ENCODE results near the gene ELL2.

The ELL2 gene

DNA sequence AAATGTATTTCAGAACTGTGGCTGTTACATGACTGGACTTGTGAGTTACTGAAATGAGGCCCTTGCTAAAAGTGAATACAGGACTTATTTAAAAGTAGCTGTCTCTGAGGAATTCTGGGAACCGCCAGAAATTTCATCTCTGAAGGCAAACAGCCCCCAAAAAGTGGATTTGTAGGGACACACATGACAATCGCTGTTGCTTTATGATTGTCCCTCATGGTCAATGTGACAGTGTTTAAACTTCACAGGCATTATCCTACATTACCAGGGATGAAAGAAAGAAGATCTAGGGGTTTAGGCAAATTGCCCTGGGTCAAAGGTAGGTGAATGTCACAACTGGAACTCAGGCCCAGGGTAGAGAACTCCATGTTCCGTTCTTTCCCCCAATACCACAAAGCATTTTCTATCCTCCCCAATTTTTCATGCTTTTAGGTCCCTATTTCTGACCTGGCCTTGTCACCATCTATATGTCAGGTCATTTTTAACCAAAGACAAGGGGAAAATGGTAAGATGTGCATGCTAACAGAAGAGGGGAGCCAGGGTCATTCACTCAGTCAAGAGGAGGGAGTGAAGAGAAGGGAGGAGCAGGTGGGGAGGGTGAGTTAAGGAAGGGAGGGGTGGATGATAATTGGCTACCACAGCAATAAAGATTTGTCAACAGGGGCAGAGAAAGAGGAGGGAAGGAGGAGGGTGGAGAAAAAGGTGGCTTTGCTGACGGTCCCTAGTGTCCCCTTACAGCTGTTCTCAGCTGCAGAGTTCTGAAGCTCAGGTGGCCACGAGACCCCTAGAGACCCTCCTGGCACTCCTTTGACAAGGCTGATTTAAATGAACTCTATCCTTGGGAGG lies 81.3 kb downstream of the ELL2 start:
- no peak for DNase-seq

DNA sequence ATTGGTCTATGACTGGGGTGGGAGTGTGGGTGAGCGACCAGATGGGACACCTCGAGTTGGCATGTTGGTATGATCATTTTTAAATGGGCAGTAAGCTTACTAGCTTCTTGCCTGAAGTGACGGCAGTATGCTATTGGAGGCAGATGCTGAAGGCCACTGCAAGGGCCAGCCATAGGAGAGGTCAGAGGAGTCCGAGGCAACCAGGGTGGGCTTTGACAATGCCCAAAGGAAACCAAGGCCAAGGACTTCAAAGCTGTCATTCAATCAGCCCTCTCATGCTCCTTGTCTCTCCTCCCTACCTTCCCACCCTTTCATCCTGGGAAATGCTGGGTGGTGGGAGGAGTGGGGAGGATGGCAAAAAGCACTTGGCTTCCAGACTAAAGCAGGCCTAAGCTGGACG lies 82.0 kb downstream of the ELL2 start:
- DNase-seq: no peak

DNA sequence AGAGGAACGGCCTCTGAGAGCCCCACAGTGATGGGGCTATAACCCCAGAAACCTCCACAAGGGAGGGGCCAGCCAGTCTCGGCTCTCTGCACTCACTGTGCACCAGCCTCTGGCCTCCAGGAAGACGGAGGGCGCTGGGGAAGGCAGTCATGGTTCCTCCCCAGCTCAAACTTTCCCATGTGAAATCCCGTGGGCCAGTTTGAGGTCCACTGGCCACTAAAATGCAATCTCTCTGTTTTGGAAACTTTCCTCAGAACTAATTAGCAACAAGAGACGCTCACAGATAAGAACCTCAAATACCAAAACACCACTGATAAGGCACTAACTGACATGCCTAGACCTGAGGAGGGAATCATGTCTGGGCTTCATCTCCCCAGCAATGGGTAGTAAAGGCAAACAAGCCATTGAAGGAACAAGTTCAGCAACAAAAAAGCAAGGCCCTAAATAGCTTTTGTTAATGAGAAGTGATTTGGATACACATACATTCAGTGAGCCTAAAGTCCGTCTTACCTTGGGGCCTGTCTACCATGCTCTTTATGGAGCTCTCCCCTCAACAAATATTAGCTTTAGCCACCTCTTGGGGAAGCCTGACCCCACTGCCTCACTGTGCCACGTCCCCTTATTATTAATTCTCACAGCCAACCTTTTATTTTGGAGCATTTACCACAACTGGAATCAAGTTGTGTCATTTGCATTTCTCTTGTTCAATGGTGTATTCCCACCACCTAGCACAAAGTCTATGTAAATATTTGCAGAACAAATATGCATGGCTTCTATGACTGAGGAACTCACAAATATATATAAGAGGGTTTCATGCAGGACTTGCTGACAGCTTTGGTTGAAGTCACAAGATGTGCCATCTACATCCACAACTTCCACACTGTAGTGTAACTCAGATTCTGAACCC lies 83.0 kb downstream of the ELL2 start:
- no peak for DNase-seq

DNA sequence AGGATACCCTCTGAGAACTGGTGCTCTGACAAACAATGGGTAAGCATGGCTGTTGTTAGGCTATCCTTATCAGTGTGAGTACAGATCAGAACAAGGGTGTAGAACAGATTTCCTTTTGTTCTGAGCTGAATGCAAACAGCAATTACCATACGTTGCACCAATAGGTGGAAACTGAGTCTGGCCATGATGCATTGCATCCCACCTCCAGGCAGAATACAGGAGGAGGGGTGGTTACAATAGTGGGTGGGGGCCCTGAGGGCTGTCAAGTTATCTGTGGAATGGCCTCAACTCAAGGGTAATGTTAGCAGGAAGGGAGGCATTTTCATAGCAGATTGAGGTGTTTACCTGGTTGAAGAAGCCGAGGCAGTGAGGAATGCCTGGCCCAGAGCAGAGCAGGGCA lies 84.9 kb downstream of the ELL2 start:
- DNase-seq: no peak

DNA sequence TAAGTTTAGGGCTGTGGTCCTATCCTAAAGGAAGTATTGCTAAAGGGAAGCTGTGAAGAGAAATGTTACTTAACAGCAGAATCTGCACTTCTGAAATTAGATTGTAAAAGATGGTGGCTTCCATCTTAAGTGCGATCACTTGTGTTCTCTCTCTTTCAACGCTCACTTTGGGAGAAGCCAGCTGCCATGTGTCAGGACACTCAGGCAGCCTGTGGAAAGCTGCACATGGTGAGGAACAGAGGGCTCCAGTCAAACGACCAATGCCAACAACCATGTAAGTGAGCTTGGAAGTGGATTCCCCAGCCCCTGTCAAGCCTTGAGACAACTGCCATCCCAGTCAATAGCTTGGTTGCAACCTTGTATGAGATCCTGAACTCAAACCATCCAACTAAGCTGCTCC lies 87.4 kb downstream of the ELL2 start:
- no peak for DNase-seq

DNA sequence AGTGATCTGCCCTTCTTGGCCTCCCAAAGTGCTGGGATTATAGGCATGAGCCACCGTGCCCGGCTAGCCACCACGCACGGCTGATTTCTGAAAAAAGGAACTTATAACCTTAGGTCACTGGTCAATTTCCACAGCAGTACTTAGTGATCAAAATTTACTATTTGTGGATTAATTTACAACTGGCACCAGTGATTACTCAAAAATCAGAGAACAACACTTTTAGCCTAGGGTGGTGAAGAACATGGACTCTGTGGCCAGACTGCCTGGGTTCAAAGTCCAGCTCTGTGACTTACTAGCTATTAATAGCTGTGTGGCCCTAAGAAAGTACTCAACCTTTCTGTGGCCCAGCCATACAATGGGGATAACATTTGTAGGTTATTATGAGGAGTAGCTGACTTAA lies 88.3 kb downstream of the ELL2 start:
- no peak for DNase-seq

DNA sequence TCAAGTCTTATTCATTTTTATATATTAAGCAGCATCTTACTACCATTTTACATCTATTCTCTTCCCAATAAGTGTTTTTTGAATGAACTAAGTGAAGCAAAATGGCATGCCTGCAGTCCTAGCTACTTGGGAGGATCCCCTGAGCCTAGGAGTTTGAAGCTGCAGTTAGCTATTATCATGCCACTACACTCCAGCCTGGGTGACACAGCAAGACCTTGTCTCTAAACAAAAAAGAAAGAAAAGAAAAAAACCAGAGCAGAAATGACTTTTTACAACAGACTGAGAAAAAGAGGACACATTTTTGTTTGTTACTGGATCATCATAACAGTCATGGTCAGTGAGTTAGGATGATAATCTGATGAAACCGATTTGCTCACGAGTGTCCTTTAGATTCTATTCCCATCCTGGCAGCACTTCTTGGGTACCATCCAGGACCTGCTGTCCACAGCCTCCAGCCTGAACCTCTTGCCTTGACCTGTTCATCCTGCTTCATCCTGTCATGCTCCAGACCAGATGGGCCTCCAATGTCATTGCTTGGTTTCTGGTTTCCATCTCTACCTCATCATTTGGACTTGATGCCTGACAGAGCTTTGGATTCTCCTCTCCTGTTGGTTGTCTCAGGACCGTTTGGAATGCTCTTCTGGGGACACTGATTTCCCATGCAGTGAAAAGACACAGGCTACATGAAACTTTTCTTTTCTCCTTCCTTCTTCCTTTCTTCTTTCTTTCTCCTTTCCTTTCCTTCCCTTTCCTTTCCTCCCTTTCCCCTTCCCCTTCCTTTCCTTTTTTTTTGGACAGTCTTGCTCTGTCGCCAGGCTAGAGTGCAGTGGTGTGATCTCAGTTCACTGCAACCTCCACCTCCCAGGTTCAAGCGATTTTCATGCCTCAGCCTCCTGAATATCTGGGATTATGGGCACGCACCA lies 89.0 kb downstream of the ELL2 start:
- no peak for DNase-seq

DNA sequence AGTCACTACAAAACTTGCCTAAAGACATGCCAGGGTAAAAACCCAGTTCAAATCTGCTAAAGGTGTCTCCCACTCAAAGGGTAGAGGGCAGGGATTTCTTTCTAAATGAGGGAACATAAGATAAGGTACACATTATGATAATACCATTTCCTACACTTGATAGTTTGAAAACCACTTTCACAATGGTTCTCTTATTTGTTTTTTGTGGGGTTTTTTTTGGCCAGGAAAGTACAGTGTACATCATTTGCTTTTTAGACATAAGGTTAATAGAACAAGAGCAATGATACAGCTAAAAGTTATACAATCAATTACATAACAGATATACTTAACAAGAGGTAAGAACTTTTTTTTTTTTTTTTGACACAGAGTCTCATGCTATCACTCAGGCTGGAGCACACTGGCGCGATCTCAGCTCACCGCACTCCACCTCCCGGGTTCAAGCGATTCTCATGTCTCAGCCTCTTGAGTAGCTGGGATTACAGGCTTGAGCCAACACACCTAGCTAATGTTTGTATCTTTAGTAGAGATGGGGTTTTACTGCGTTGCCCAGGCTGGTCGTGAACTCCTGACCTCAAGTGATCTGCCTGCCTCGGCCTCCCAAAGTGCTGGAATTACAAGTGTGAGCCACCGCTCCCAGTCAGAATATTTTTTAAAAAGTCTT lies 90.4 kb downstream of the ELL2 start:
- DNase-seq: no peak

DNA sequence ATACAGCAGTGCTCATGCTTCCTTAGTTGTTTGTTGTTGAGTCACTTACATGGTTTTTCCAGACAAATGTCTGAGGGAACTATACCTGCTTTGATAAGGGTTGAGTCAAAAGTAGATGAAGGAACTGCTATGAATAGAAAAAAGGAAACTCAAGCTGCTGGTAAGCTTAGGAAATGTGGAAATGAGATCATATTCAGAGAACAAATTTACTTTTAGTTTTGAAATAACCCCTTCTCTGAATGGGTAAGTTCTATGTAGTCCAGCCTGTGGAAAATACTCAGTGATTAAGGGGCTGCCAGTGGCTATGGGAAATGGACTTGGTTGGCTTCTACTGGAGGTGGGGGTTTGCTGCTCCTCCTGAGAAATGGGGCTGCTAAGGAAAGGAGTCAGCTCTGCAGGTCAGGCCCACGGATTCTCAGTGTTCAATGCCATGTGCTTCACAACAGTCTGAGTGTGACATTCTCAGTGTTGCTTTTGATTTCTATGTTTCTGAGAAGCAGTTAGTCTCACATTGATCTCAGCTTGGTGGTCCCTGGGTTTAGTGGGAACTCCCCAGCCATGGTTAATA lies 91.5 kb downstream of the ELL2 start:
- DNase-seq: peak; percentile 88

DNA sequence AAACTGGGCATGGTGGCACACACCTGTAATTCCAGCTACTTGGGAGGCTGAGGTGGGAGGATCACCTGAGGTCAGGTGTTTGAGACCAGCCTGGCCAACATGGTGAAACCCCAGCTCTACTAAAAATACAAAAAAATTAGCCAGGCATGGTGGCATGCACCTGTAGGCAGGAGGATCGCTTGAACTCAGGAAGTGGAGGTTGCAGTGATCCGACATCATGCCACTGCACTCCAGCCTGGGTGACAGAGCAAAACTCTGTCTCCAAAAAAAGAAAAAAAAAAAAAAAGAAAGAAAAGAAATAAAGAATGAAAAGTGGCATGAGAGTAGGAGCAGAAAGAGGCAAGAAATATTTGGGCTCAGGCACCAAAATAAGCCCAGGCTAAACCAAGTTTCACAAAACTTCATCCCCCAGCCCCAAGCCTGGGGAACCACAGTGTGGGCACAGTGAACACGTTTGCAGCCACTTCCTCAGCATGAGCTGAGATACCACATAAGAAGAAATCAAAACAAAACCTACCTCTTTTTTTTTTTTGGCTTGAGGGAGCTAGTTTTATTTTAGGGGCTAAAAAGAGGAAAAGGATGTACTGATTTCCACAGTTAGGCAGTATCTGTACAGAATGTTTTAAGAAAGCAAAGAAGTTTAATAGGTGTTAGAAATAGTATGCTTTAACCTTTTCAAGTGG lies 92.3 kb downstream of the ELL2 start:
- DNase-seq: peak; percentile 64

DNA sequence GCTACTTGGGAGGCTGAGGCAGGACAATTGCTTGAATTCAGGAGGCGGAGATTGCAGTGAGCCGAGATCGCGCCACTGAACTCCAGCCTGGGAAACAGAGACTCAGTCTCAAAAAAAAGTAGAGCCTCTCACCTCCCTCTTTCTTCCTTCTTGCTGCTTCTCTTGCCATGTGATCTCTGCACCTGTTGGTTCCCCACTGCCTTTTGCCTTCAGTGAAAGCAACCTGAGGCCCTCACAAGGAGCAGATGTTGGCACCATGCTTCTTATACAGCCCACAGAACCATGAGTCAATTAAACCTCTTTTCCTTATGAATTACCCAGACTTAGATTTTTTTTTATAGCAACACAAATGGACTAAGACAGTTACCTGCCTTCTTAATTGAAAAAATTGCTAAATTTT lies 93.5 kb downstream of the ELL2 start:
- DNase-seq: no peak

DNA sequence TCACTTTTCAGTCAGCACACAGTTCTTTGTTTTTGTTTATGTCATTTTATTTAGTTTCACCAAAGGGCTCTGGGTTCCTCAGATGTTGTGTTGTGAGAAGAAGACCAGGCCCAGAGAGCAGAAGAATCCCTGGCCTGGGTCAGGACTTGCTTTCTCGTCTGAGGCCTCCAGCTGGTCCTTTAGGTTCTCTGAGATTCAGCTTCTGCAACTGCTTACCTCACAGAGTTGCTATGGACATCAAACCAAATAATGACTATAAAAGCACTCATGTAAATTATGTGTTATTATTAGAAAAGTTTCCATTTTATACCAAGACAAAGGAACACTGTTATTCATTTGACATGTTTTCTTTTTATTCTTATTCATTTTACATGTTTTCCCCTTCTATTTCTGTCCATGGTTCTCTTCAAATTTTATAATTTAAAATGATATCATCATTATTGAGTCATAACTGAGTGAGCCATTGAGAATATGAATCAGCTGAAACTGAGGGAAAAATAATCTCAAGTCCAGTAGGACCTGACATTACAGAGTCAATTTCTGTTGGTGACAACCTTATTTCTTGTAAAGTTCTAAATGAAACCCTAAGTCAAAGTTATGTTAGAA lies 95.1 kb downstream of the ELL2 start:
- DNase-seq: peak; percentile 76

DNA sequence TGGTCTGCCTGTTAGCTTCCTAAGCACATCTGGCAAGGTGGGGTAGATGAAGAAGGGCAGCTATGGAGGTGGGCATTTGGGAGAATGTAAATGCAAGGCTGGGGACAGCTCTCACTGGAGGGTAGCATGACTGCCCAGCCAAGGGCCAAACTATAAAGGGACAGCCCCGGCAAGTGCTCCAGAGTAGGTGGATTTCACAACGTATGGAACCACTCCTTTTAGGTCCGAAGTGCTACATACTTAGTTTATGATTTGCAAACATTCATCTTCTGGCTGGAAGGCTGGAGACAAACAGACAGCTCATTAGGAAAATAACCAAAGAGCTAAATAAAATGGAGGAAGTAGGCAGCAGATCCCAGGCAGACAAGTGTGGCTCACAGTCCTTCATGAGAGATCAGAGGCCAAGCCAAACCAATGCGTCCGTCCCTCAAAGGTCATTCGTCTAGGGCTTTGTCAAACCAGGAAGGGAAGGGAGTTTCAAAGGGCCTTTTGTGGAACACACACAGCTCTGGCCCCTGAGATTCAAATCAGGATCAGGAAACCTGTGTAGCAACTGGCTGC lies 96.6 kb downstream of the ELL2 start:
- DNase-seq: peak; percentile 60

DNA sequence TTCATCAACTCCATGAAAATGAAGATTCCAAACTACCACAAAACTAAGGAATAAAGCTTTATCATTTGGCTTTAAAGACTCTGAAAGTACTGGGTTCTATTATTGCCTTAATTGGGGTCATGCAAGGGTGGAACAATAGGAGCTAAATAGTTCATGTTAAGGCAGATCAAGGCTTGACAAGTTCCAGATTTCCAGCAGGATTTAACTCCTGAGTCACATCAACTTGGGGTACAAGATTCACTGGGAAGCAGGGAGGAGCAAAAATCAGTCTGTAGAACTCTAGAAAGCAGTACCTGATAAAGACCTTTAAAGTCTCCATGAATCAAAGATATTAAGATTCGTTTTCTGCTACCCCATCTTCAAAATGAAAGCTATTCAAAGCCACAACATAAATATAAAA lies 97.2 kb downstream of the ELL2 start:
- no peak for DNase-seq

DNA sequence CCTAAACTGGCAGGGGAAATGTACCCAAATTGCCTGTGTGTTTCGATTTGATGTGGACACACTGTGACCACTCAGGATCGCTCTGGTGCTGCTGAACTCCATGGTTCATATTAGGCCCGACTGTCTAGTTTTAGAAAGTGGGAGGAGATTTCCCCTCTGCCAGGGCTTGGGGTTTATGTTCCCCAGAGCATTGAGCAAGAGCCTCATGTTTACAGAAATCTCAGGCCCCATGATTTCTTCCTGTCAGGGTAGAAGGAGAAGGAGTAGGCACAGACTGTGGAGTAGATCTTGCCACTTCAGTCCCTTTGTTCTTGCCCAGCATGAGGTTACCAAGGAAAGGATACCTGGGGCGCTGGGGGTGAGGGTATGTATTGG lies 98.3 kb downstream of the ELL2 start:
- peak; percentile 92 for DNase-seq

DNA sequence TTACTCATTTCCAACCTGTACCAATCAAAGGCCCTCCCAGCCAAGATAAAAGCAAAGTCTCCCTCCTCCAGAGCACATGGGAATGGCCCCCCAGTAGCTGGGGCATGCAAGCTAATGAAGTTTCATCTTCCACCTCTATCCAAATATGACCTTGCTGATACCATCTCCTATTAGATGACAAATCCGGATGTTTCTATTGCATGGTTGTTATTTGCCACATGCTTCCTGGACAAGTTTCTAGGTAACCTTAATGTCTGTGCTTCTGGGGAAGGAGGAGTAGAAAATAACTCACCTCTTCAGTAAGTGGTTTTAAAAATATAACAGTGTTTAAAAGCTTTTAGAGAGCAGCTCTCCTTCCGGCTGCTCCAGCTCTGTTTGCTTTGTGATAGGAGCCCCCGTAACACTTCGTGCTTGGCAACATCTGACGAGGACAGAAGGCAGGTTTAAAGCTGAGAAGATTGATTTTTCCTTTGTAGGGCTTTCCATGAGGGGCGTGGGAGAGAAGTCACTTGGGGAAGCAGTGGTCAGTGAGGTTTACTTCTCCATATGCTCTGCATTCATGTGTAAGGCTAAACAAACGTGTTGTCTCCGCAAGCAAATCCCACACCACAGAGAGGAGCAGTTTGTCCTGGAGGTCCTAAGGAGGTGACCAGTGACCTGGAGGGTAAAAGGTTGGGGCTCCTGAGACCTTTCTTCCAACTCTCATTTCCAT lies 98.8 kb downstream of the ELL2 start:
- peak; percentile 66 for DNase-seq

DNA sequence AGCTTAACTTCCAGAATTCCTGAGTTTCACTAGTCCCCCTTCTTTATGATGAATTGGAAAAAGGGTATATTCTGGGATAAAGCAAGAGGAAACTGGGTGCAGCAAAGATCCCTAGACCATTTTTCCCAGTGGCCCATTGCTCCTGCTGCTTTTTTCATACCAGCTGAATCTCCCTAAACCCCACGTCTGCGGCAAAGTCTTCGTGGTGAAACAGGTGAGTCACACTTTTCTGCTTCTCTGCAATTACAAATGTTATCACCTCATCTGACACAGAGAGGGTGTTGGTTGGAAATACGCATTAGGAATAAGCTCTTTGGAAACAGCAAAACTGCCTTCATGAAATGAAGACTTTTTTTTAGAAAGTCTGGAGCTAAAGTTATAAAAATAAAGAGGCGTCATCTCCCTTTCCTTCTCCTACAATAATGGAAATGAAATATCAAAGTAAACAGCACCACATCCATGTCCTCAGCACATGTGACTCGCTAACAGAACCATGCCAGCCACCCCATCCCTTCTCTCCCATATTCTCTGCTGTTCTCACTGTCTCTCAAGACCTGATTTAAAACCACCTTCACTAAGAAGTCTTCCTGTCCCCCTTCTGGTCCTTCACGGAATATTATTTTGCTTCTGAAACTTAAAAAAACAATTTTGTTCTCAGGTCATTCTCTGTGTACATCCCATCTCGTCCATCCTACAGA lies 99.6 kb downstream of the ELL2 start:
- peak; percentile 51 for DNase-seq

DNA sequence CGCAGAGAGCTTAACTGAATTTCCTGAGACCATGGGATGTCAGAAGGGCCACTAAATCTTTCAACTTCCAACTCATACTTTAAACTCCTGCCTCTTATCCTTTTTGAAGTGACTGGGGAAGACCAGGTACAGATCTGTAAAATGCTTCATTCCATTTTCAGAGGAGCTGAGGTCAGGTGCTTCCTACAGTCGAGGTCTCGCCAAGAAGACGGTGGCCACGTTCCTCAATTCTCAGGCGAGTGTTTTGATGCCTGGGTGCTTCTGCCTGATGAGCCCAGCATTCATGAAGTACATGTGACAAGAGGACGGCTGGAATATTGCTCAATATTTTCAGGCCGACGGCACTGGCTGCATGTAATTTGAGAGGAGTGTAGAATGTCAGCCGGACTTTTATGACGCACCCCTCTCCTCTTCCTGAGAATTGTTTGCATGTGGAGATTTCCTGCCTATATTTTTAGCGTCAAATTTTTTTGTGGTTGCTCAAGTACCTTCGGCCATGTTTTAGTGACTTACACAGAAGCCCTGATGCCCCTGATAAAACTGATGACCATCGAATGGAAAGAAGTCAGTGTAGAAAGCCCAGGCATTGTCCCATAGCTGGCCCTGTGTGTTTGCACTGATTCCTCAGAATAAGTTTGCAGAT lies 100.3 kb downstream of the ELL2 start:
- DNase-seq: peak; percentile 96

DNA sequence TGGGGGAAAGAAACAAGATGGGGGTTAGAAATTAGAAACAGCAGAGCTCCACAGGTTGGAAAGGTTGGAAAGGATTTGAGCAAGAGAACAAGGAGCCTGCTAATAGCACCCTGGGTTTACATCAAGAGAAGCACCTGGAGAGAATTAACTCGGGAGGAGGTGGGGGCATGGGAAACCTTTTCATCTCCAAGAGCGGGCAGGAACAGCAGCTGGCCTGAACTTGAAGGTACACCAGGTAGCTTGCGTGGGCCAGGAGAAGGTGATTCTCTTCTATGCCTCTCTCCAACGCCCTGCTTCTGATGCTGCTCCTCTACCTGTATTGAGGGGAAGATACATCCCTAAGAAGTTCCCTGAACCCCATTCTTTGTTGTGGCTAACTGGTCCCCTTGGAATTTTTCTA lies 102.0 kb downstream of the ELL2 start:
- no peak for DNase-seq
